C4-2B (cell line): ENCODE data around the gene ITGAX.

Source experiments
- CTCF ChIP-seq: fragments of 450-650 bp; conservative IDR thresholded peaks from 2 replicates; pipeline ENCODE4 v1.5.1; 2017; ENCODE audit warnings: mild to moderate bottlenecking
- ZFX ChIP-seq: fragments of 450-650 bp; IDR thresholded peaks from 2 replicates; pipeline ENCODE4 v1.6.1; 2017

- TF ChIP-seq CTCF = no peak
- TF ChIP-seq ZFX = no peak
These were observed 75.5 kb downstream of the ITGAX start for GRCh38 chr16:31430380-31431052.
